GM20431 (cell line): ENCODE measurements around the gene ABI2.

ENCODE experiments used
- in situ Hi-C: fragments of 300-500 bp; cut with MseI, MboI; formaldehyde crosslinking; loops from one replicate; pipeline ENCODE4 v1.15.0; 2020; ENCODE audit warnings: low sequenced_read_pairs; ENCODE audit not compliant: unreplicated experiment

Gene ABI2

GRCh38 chr2:203461746-203462145 lies 133.6 kb downstream of the ABI2 start:
- in situ Hi-C loops, result loop anchor here (25.0 kb wide), 1 partner anchor 874 kb away; no protein-coding TSS in a partner anchor

GRCh38 chr2:203462308-203462707 lies 134.1 kb downstream of the ABI2 start:
- in situ Hi-C loops, result loop anchor here (25.0 kb wide), 1 partner anchor 875 kb away; no protein-coding TSS in a partner anchor

GRCh38 chr2:203463266-203463678 lies 135.1 kb downstream of the ABI2 start:
- in situ Hi-C loops, result loop anchor here (25.0 kb wide), 1 partner anchor 876 kb away; no protein-coding TSS in a partner anchor

- in situ Hi-C loops, result loop anchor here (25.0 kb wide), 1 partner anchor 882 kb away; no protein-coding TSS in a partner anchor
Observed at GRCh38 chr2:203469546-203469945, 141.4 kb downstream of the ABI2 start.

GRCh38 chr2:203470371-203470770 lies 142.2 kb downstream of the ABI2 start:
- in situ Hi-C loops, result loop anchor here (25.0 kb wide), 1 partner anchor 883 kb away; no protein-coding TSS in a partner anchor

- in situ Hi-C loops, result loop anchor here (25.0 kb wide), 1 partner anchor 884 kb away; no protein-coding TSS in a partner anchor
Observed at GRCh38 chr2:203471323-203471722, 143.1 kb downstream of the ABI2 start.

- in situ Hi-C loops, result loop anchor here (25.0 kb wide), 1 partner anchor 435 kb away; no protein-coding TSS in a partner anchor
Observed at GRCh38 chr2:203476881-203477280, 148.7 kb downstream of the ABI2 start.

- in situ Hi-C loops, result loop anchor here (10.0 to 25.0 kb wide), 2 partner anchors 334 to 432 kb away; no protein-coding TSS in a partner anchor
Observed at GRCh38 chr2:203480623-203481022, 152.4 kb downstream of the ABI2 start.

- in situ Hi-C loops, result loop anchor here (10.0 to 25.0 kb wide), 2 partner anchors 330 to 428 kb away; no protein-coding TSS in a partner anchor
Observed at GRCh38 chr2:203484266-203485112, 156.3 kb downstream of the ABI2 start.

GRCh38 chr2:203489531-203489930 lies 161.3 kb downstream of the ABI2 start:
- in situ Hi-C loops, result loop anchor here (10.0 to 25.0 kb wide), 2 partner anchors 325 to 423 kb away; no protein-coding TSS in a partner anchor

- in situ Hi-C loops, result loop anchor here (25.0 kb wide), 1 partner anchor 422 kb away; no protein-coding TSS in a partner anchor
Observed at GRCh38 chr2:203490391-203490790, 162.2 kb downstream of the ABI2 start.

GRCh38 chr2:203492965-203493364 lies 164.8 kb downstream of the ABI2 start:
- in situ Hi-C loops, result loop anchor here (25.0 kb wide), 1 partner anchor 419 kb away; no protein-coding TSS in a partner anchor
